ENCODE results near the gene ECHS1. TPM values are rescaled to one million over a fixed set of nuclear protein-coding genes. Genes with fewer than 3 reads are reported as not detected.

Gene ECHS1
- polyA plus RNA-seq, 2 of the 4 experiments (the other 2 are of a cell fraction): 66.7 to 133 TPM

- DNase-seq (ENCODE audit: low read depth in 1 of 2, low spot score in 1 of 2) (no peak), FAIRE-seq (no peak), ATAC-seq (no peak)
- Histone ChIP-seq H3K4me2 (no peak overlapping the region), H3K9me3 (no peaks in the 10 kb centered on the region), H3K4me1 (no peaks in the 10 kb centered on the region), H3K4me3 (no peak overlapping the region), H3K27ac (no peak overlapping the region)
- 92% methylated on average over 29 of the region's 29 CpGs for WGBS (ENCODE audit: missing lambda C conversion rate)
- ChIA-PET POLR2A (no interaction called here), CTCF (interaction anchor here (0.9 to 1.6 kb wide), 5 partner anchors 11 to 50 kb away, joined by 3 to 6 read pairs (median 3); no protein-coding TSS in a partner anchor)
- TF ChIP-seq RARB (CRISPR knock-in tag; IDR thresholded peaks at IDR 0.05): no peak
- no peak for TF ChIP-seq FOSL2 (IDR thresholded peaks at IDR 0.05)
- no peak for TF ChIP-seq FOSL2 (CRISPR knock-in tag; IDR thresholded peaks at IDR 0.05)
- TF ChIP-seq PBX3 (IDR thresholded peaks at IDR 0.05): no peak
- no peak for TF ChIP-seq ESRRA (IDR thresholded peaks at IDR 0.05; ENCODE audit: borderline replicate concordance, low read length)
- no peak for TF ChIP-seq ATOH8 (CRISPR knock-in tag; IDR thresholded peaks at IDR 0.05; ENCODE audit: low read depth)
- no peak for TF ChIP-seq BCL3 (IDR thresholded peaks at IDR 0.05)
- TF ChIP-seq NPAS2 (CRISPR knock-in tag; IDR thresholded peaks at IDR 0.05; ENCODE audit: borderline replicate concordance): no peak
- no peak for TF ChIP-seq GATA3 (IDR thresholded peaks at IDR 0.05; ENCODE audit: borderline replicate concordance)
- TF ChIP-seq PHF8 (IDR thresholded peaks at IDR 0.05; ENCODE audit: borderline replicate concordance, low read depth): no peak
These were observed 8.3 kb downstream of the ECHS1 start for GRCh38 chr10:133364645-133365431.

- Histone ChIP-seq H3K9me3 (no peaks in the 10 kb centered on the region), H3K4me1 (no peaks in the 10 kb centered on the region), H3K4me2 (no peak overlapping the region), H3K4me3 (no peak overlapping the region), H3K27ac (no peak overlapping the region)
- CTCF ChIA-PET: interaction anchor here (2.0 to 2.5 kb wide), 2 partner anchors 33 to 55 kb away, joined by 6 to 13 read pairs; no protein-coding TSS in a partner anchor
- WGBS (ENCODE audit: missing lambda C conversion rate): 98% methylated on average over 8 of the region's 13 CpGs
- FAIRE-seq (no peak), ATAC-seq (no peak), DNase-seq (ENCODE audit: low read depth in 1 of 2, low spot score in 1 of 2) (no peak)
- TF ChIP-seq HOXA7 (CRISPR knock-in tag; IDR thresholded peaks at IDR 0.05): no peak
- no peak for TF ChIP-seq HMGXB4 (CRISPR knock-in tag; IDR thresholded peaks at IDR 0.05; ENCODE audit: borderline replicate concordance)
- TF ChIP-seq FOSL2 (IDR thresholded peaks at IDR 0.05): no peak
- no peak for TF ChIP-seq FOSL2 (CRISPR knock-in tag; IDR thresholded peaks at IDR 0.05)
- no peak for TF ChIP-seq ZNF302 (CRISPR knock-in tag; IDR thresholded peaks at IDR 0.05)
- no peak for TF ChIP-seq CBX8 (IDR thresholded peaks at IDR 0.05)
- TF ChIP-seq HOXB13 (CRISPR knock-in tag; IDR thresholded peaks at IDR 0.05; ENCODE audit: low read depth): no peak
- no peak for TF ChIP-seq HOXB5 (CRISPR knock-in tag; IDR thresholded peaks at IDR 0.05)
- TF ChIP-seq GATA3 (IDR thresholded peaks at IDR 0.05; ENCODE audit: borderline replicate concordance): no peak
- no peak for TF ChIP-seq MAX (IDR thresholded peaks at IDR 0.05)
- no peak for TF ChIP-seq ZFP36 (IDR thresholded peaks at IDR 0.05; ENCODE audit: borderline replicate concordance, partially characterized antibody)
- POLR2A ChIA-PET: interaction anchor here (1.6 kb wide), 1 partner anchor 11 kb away, joined by 3 read pairs; the partner anchor contains the start of gene ECHS1
These were observed 10.3 kb downstream of the ECHS1 start for GRCh38 chr10:133362846-133363245.
